ENCODE data around the gene IPO4.

IPO4 gene

GRCh38 chr14:24159777-24160498 lies 28.7 kb downstream of the IPO4 start:
- no peak overlapping the region for H3K9ac ChIP-seq (ENCODE audit: low read length)
- TF ChIP-seq EZH2 (optimal IDR thresholded peaks at IDR 0.05; ENCODE audit: low read depth, low read length), result no peak
- no peak for TF ChIP-seq EZH2phosphoT487 (IDR thresholded peaks at IDR 0.05; ENCODE audit: low read length)
- TF ChIP-seq CTCF (IDR thresholded peaks at IDR 0.05; ENCODE audit: low read length), result no peak
- no peaks in the 10 kb centered on the region for H3K27me3 ChIP-seq (replicated peaks; ENCODE audit: insufficient read depth, low read length)
- H2AFZ ChIP-seq (ENCODE audit: low read length), result no peak overlapping the region
- H3K9me2 ChIP-seq (replicated peaks; ENCODE audit: insufficient read depth, low read length), result no peaks in the 10 kb centered on the region
- no peak overlapping the region; the same call in 1 of the 2 replicates for H3K27ac ChIP-seq (ENCODE audit: low read length)
- no peak overlapping the region for H3K4me3 ChIP-seq (ENCODE audit: low read length)
- H3K36me3 ChIP-seq (replicated peaks; ENCODE audit: insufficient read depth, low read length), result no peaks in the 10 kb centered on the region
- H3K4me1 ChIP-seq (ENCODE audit: low read length), result no peaks in the 10 kb centered on the region
- DNase-seq, result no peak
- H3K79me2 ChIP-seq (ENCODE audit: low read length), result peaks cover 12% of the 10 kb centered on the region
- H3F3A ChIP-seq (ENCODE audit: insufficient read depth, low read length), result no peaks in the 10 kb centered on the region
- H3K9me3 ChIP-seq (replicated peaks; ENCODE audit: insufficient read depth, low read length), result no peaks in the 10 kb centered on the region
- H3K4me2 ChIP-seq (ENCODE audit: low read depth, low read length), result no peak overlapping the region
- H4K20me1 ChIP-seq (ENCODE audit: insufficient read depth, low read length), result no peaks in the 10 kb centered on the region

GRCh38 chr14:24157331-24157730 lies 31.3 kb downstream of the IPO4 start:
- H3K4me3 ChIP-seq (ENCODE audit: low read length), result no peak overlapping the region
- H4K20me1 ChIP-seq (ENCODE audit: insufficient read depth, low read length), result no peaks in the 10 kb centered on the region
- H3K27me3 ChIP-seq (replicated peaks; ENCODE audit: insufficient read depth, low read length), result no peaks in the 10 kb centered on the region
- H2AFZ ChIP-seq (ENCODE audit: low read length), result no peak overlapping the region
- no peak overlapping the region for H3K4me2 ChIP-seq (ENCODE audit: low read depth, low read length)
- no peaks in the 10 kb centered on the region for H3K9me3 ChIP-seq (replicated peaks; ENCODE audit: insufficient read depth, low read length)
- H3K79me2 ChIP-seq (ENCODE audit: low read length), result peaks cover 12% of the 10 kb centered on the region
- no peaks in the 10 kb centered on the region for H3F3A ChIP-seq (ENCODE audit: insufficient read depth, low read length)
- H3K27ac ChIP-seq (ENCODE audit: low read length), result no peak overlapping the region
- TF ChIP-seq EZH2 (optimal IDR thresholded peaks at IDR 0.05; ENCODE audit: low read depth, low read length) (no peak), EZH2phosphoT487 (IDR thresholded peaks at IDR 0.05; ENCODE audit: low read length) (no peak), CTCF (IDR thresholded peaks at IDR 0.05; ENCODE audit: low read length) (no peak)
- no peaks in the 10 kb centered on the region for H3K4me1 ChIP-seq (ENCODE audit: low read length)
- no peaks in the 10 kb centered on the region for H3K9me2 ChIP-seq (replicated peaks; ENCODE audit: insufficient read depth, low read length)
- H3K36me3 ChIP-seq (replicated peaks; ENCODE audit: insufficient read depth, low read length), result no peaks in the 10 kb centered on the region
- no peak overlapping the region for H3K9ac ChIP-seq (ENCODE audit: low read length)
- no peak for DNase-seq

GRCh38 chr14:24156840-24157239 lies 31.8 kb downstream of the IPO4 start:
- no peaks in the 10 kb centered on the region for H3F3A ChIP-seq (ENCODE audit: insufficient read depth, low read length)
- no peaks in the 10 kb centered on the region for H3K9me2 ChIP-seq (replicated peaks; ENCODE audit: insufficient read depth, low read length)
- no peaks in the 10 kb centered on the region for H3K4me1 ChIP-seq (ENCODE audit: low read length)
- no peaks in the 10 kb centered on the region for H3K36me3 ChIP-seq (replicated peaks; ENCODE audit: insufficient read depth, low read length)
- H3K27me3 ChIP-seq (replicated peaks; ENCODE audit: insufficient read depth, low read length), result no peaks in the 10 kb centered on the region
- no peaks in the 10 kb centered on the region for H4K20me1 ChIP-seq (ENCODE audit: insufficient read depth, low read length)
- H3K27ac ChIP-seq (ENCODE audit: low read length), result no peak overlapping the region
- H3K4me2 ChIP-seq (ENCODE audit: low read depth, low read length), result no peak overlapping the region
- no peak overlapping the region for H2AFZ ChIP-seq (ENCODE audit: low read length)
- no peak for TF ChIP-seq CTCF (IDR thresholded peaks at IDR 0.05; ENCODE audit: low read length)
- no peak for TF ChIP-seq EZH2phosphoT487 (IDR thresholded peaks at IDR 0.05; ENCODE audit: low read length)
- TF ChIP-seq EZH2 (optimal IDR thresholded peaks at IDR 0.05; ENCODE audit: low read depth, low read length), result no peak
- peaks cover 7% of the 10 kb centered on the region for H3K79me2 ChIP-seq (ENCODE audit: low read length)
- no peak overlapping the region for H3K9ac ChIP-seq (ENCODE audit: low read length)
- no peaks in the 10 kb centered on the region for H3K9me3 ChIP-seq (replicated peaks; ENCODE audit: insufficient read depth, low read length)
- DNase-seq, result no peak
- no peak overlapping the region for H3K4me3 ChIP-seq (ENCODE audit: low read length)
